Smooth muscle cell (in vitro differentiated cells): ENCODE results near the gene PSG5. TPM values are rescaled to one million over a fixed set of nuclear protein-coding genes. Genes with fewer than 3 reads are reported as not detected.
"Not testable (repeated sequence)": the region's sequence is repeated elsewhere in the genome, so short reads cannot be mapped to it uniquely, and the experiment has no call there.

Source experiments
- DNase-seq: peaks from one replicate; lab custom pipeline; 2025; ENCODE audit not compliant: unreplicated experiment; lab: John Stamatoyannopoulos, UW
- H2AFZ ChIP-seq: fragments of 200-600 bp; sonication (generic); 2 replicates; pipeline ENCODE4 v1.6.0; 2016; ENCODE audit warnings: antibody characterized with exemption, low read depth, mild to moderate bottlenecking
- H3F3A ChIP-seq: fragments of 200-600 bp; sonication (generic); 2 replicates; pipeline ENCODE4 v1.6.0; 2017; ENCODE audit warnings: antibody characterized with exemption, low read depth
- H3K27ac ChIP-seq: fragments of 200-600 bp; sonication (generic); 2 replicates; pipeline ENCODE4 v1.5.1; 2016; ENCODE audit warnings: low read depth, mild to moderate bottlenecking
- H3K27me3 ChIP-seq: fragments of 200-600 bp; sonication (generic); 2 replicates; pipeline ENCODE4 v1.6.1; 2016; ENCODE audit warnings: low read depth, mild to moderate bottlenecking
- H3K36me3 ChIP-seq: fragments of 200-600 bp; sonication (generic); 2 replicates; pipeline ENCODE4 v1.5.1; 2016; ENCODE audit warnings: low read depth
- H3K4me1 ChIP-seq: fragments of 200-600 bp; sonication (generic); 2 replicates; pipeline ENCODE4 v1.5.1; 2016; ENCODE audit warnings: low read depth
- H3K4me2 ChIP-seq: fragments of 200-600 bp; sonication (generic); 2 replicates; pipeline ENCODE4 v1.6.0; 2016; ENCODE audit warnings: mild to moderate bottlenecking
- H3K4me3 ChIP-seq: fragments of 200-600 bp; sonication (generic); 2 replicates; pipeline ENCODE4 v1.5.1; 2016; ENCODE audit warnings: mild to moderate bottlenecking
- H3K79me2 ChIP-seq: fragments of 200-600 bp; sonication (generic); 2 replicates; pipeline ENCODE4 v1.6.0; 2016; ENCODE audit warnings: low read depth, mild to moderate bottlenecking
- H3K9ac ChIP-seq: fragments of 200-600 bp; sonication (generic); 2 replicates; pipeline ENCODE4 v1.6.0; 2016; ENCODE audit warnings: low read depth
- H3K9me3 ChIP-seq: fragments of 200-600 bp; sonication (generic); replicated peaks from 2 replicates; pipeline ENCODE4 v1.5.1; 2016; ENCODE audit warnings: low read depth
- H4K20me1 ChIP-seq: fragments of 200-600 bp; sonication (generic); 2 replicates; pipeline ENCODE4 v1.6.0; 2016; ENCODE audit warnings: low read depth
- CTCF ChIP-seq: fragments of 200-600 bp; sonication (generic); IDR thresholded peaks from 2 replicates; pipeline ENCODE4 v1.5.1; 2017; ENCODE audit warnings: borderline replicate concordance, mild to moderate bottlenecking, antibody characterized with exemption; ENCODE audit not compliant: insufficient read depth, poor library complexity, severe bottlenecking
- WGBS: methylation state at CpG from one replicate; pipeline ENCODE4 v1.1.7; 2016; ENCODE audit warnings: low lambda C conversion rate; 5-methylcytosine and 5-hydroxymethylcytosine counted together
- polyA plus RNA-seq: library from polyadenylated mRNA; unstranded; fragments of >200 nt; fragmentation: Nextera tagmentation; extraction: Ambion mirVana; gene quantifications from 2 replicates; pipeline ENCODE4 v1.2.1, GENCODE V29; 2016
- total RNA-seq: library from RNA; depleted of rRNA; stranded (reverse); fragments of >200 nt; gene quantifications from 2 replicates; pipeline ENCODE4 v1.2.3, GENCODE V29; 2014

Gene PSG5
- total and polyA plus RNA-seq, 2 experiments from 2014 or later, result not detected

GRCh38 chr19:43132696-43133095 is 53.6 kb downstream of the PSG5 start:
- Histone ChIP-seq H3K9ac (no peak overlapping the region), H3K27me3 (no peaks in the 10 kb centered on the region), H3F3A (no peaks in the 10 kb centered on the region), H3K4me1 (no peaks in the 10 kb centered on the region), H2AFZ (no peak overlapping the region), H3K9me3 (peaks cover 3% of the 10 kb centered on the region), H4K20me1 (no peaks in the 10 kb centered on the region), H3K4me2 (no peak overlapping the region), H3K27ac (no peak overlapping the region), H3K36me3 (no peaks in the 10 kb centered on the region), H3K4me3 (no peak overlapping the region), H3K79me2 (no peaks in the 10 kb centered on the region)
- no peak for DNase-seq
- TF ChIP-seq CTCF, result no peak
- WGBS, result 85% methylated on average over 6 of the region's 6 CpGs

DNA sequence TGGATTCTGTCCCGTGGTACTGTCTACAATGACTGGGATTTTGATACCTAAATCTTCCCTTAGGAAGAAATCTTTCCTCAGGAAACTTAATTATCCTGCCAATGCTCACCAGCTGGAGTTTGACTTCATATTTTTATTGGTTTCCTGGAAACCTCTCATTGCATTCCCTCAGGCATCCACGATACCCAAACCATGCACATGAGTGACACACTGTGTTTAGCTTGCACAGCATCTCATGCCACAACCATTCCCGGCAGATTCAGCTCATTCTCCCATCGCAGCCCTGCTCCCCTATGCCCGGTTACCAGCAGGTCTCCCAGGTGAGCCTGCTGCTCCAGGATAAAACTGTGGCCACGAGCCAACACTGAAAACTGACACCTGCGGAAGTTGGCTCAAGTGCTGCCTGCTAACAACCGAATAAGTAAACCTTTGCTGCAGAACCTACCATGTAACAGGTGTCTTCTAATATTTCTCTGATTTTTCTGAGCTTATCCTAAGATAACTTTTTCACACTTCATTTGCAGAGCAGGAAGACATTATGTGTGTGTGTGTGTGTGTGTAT is 55.0 kb downstream of the PSG5 start:
- not testable (repeated sequence) for H3K4me2 ChIP-seq, H3F3A ChIP-seq, H2AFZ ChIP-seq, H3K4me3 ChIP-seq, H3K27me3 ChIP-seq, H3K9me3 ChIP-seq, H4K20me1 ChIP-seq, H3K27ac ChIP-seq, H3K9ac ChIP-seq, H3K36me3 ChIP-seq, DNase-seq, H3K4me1 ChIP-seq, H3K79me2 ChIP-seq
- WGBS, result 67% methylated on average over 8 of the region's 8 CpGs

DNA sequence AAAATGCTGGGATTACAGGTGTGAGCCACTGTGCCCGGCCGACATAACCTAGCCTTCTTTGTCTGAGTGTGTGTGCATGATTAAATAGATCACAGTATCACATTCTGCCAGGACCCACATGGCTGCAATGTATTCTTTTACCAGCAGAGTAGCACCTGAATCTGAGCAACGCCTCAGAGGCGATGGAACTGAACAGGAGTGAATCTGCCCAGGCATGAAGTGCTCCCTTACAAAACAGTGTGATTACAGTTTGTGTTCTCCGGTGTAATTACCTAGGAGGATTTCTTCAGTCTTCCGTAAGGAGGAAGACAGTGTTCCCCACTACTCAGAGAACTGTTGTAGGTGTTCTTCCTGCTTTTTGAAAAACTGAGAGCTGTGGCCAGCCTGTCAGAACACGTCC is 57.1 kb downstream of the PSG5 start:
- H3K4me3 ChIP-seq, H3F3A ChIP-seq, H4K20me1 ChIP-seq, H3K27me3 ChIP-seq, H3K9ac ChIP-seq, H3K4me1 ChIP-seq, H3K9me3 ChIP-seq, H3K79me2 ChIP-seq, H3K4me2 ChIP-seq, H3K27ac ChIP-seq, DNase-seq, H3K36me3 ChIP-seq, H2AFZ ChIP-seq: not testable (repeated sequence)
- 69% methylated on average over 7 of the region's 7 CpGs for WGBS

- 48% methylated on average over 3 of the region's 3 CpGs for WGBS
- H3K9me3 ChIP-seq, H4K20me1 ChIP-seq, H3K27me3 ChIP-seq, DNase-seq, H3K79me2 ChIP-seq, H3K4me3 ChIP-seq, H3K27ac ChIP-seq, H2AFZ ChIP-seq, H3K36me3 ChIP-seq, H3F3A ChIP-seq, H3K9ac ChIP-seq, H3K4me2 ChIP-seq, H3K4me1 ChIP-seq: not testable (repeated sequence)
Observed at GRCh38 chr19:43127336-43127735, 59.0 kb downstream of the PSG5 start.

DNA sequence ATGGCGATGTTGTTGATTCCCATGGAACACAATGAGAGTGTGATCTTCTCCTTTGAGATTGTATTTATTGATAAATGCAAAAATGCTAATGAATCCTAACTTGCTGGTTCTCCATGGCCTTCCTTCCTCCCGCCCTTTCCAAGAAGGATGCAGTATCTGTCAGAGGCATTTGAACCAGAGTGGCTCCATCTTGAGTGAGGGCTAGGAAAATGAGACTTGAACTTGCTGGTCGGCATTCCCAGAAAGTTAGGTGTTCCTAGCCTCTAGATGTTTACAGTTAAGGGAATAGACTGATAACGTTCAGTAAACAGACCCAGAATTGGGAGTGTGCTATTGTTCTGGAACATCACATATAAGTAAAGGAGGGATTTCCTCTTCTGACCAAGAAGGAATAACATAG is 59.6 kb downstream of the PSG5 start:
- no peak for DNase-seq
- no peaks in the 10 kb centered on the region for H3K4me1 ChIP-seq
- H3K36me3 ChIP-seq, result no peaks in the 10 kb centered on the region
- H3K4me3 ChIP-seq, result no peak overlapping the region
- H3K79me2 ChIP-seq, result no peaks in the 10 kb centered on the region
- no peak overlapping the region for H3K4me2 ChIP-seq
- no peak overlapping the region for H2AFZ ChIP-seq
- H3K9ac ChIP-seq, result no peak overlapping the region
- no peaks in the 10 kb centered on the region for H4K20me1 ChIP-seq
- TF ChIP-seq CTCF, result no peak
- WGBS, result 68% methylated on average over 4 of the region's 4 CpGs
- H3K27ac ChIP-seq, result no peak overlapping the region
- no peaks in the 10 kb centered on the region for H3K9me3 ChIP-seq
- no peaks in the 10 kb centered on the region for H3K27me3 ChIP-seq
- no peaks in the 10 kb centered on the region for H3F3A ChIP-seq
